K562 (cell line): ENCODE results near the gene ESRRG. TPM values are rescaled to one million over a fixed set of nuclear protein-coding genes. Genes with fewer than 3 reads are reported as not detected.

ENCODE experiments used
- ATAC-seq: fragments of 200-7000 bp; cut with Tn5 transposase; 3 replicates; pipeline ENCODE4 v1.9.1; 2020; ENCODE audit warnings: moderate library complexity
- BruUV-seq: library from RNA; stranded (reverse); fragments of 400-500 nt; replicated peaks from 2 replicates; lab custom pipeline; 2021; lab: Mats Ljungman, UMichigan
- CTCF ChIA-PET: fragments of 300-600 bp; formaldehyde crosslinking; extraction: SDS; loops from one replicate; lab custom pipeline; 2021; ENCODE audit warnings: low intra/inter-chr PET ratio; lab: Yijun Ruan, JAX
- POLR2A ChIA-PET: fragments of 300-600, 350-650 bp; sonication (Branson Sonifier 250); formaldehyde crosslinking; extraction: SDS; loops from one replicate; lab custom pipeline; 2021; ENCODE audit warnings: antibody characterized with exemption, inconsistent platforms; lab: Yijun Ruan, JAX
- DNase-seq, 4 experiments: peaks; one replicate each; pipeline versions ENCODE4 v3.0.0 to v3.0.0-alpha.2; 2011 to 2018; ENCODE audit warnings: low spot score in 3 of 4, mixed read lengths in 3 of 4; ENCODE audit errors: extremely low read depth in 1 of 4
- FAIRE-seq: peaks from 2 replicates; lab custom pipeline; 2011; peaks lifted over from hg19 to GRCh38; lab: Jason Lieb, UNC
- H2AFZ ChIP-seq: 2 replicates; pipeline ENCODE4 v1.6.0; 2011; ENCODE audit warnings: low read depth, low read length, control low read depth, inconsistent platforms
- H3K27ac ChIP-seq: fragments of 200-600 bp; 3 replicates; pipeline ENCODE4 v1.8.0; 2011; ENCODE audit warnings: low read depth, mild to moderate bottlenecking, control low read depth, inconsistent platforms, low read length, moderate library complexity, mixed read lengths; ENCODE audit errors: extremely low read depth
- H3K27me3 ChIP-seq, 2 experiments: fragments of 300-600 bp in 1 of 2; 2 replicates in 1 of 2; 3 replicates in 1 of 2; pipeline versions ENCODE4 v1.6.0 to v1.8.0; 2011; ENCODE audit warnings: inconsistent platforms in 2 of 2, low read length in 2 of 2, mild to moderate bottlenecking in 1 of 2, mixed read lengths in 1 of 2, moderate library complexity in 1 of 2; ENCODE audit not compliant: control insufficient read depth in 2 of 2, insufficient read depth in 2 of 2
- H3K36me3 ChIP-seq: fragments of 300-600 bp; 3 replicates; pipeline ENCODE4 v1.8.0; 2011; ENCODE audit warnings: mild to moderate bottlenecking, low read length, inconsistent platforms; ENCODE audit not compliant: control insufficient read depth, insufficient read depth
- H3K4me1 ChIP-seq, 2 experiments: fragments of 200-600 bp in 1 of 2; replicated peaks in 1 of 2; 2 replicates in 1 of 2; 3 replicates in 1 of 2; pipeline versions ENCODE4 v1.5.1 to v1.8.0; 2011; ENCODE audit warnings: inconsistent platforms in 2 of 2, low read length in 2 of 2, mild to moderate bottlenecking in 1 of 2, mixed read lengths in 1 of 2, moderate library complexity in 1 of 2; ENCODE audit not compliant: control insufficient read depth in 2 of 2, insufficient read depth in 2 of 2
- H3K4me2 ChIP-seq: 2 replicates; pipeline ENCODE4 v1.6.1; 2011; ENCODE audit warnings: low read length, control low read depth, inconsistent platforms, mixed read lengths; ENCODE audit not compliant: insufficient read depth
- H3K4me3 ChIP-seq: fragments of 200-600 bp; sonication (generic), shearing (Covaris generic); 2 replicates; pipeline ENCODE4 v1.5.1; 2016; ENCODE audit warnings: control low read depth, inconsistent platforms
- H3K79me2 ChIP-seq: fragments of 200-600 bp; 3 replicates; pipeline ENCODE4 v1.8.0; 2011; ENCODE audit warnings: low read length, inconsistent platforms; ENCODE audit not compliant: control insufficient read depth, insufficient read depth
- H3K9ac ChIP-seq, 2 experiments: 2 replicates each; pipeline versions ENCODE4 v1.6.0 to v1.6.1; 2011; ENCODE audit warnings: low read depth in 2 of 2, low read length in 2 of 2, control low read depth in 1 of 2, inconsistent platforms in 1 of 2, mild to moderate bottlenecking in 1 of 2, mixed read lengths in 1 of 2; ENCODE audit not compliant: insufficient read depth in 1 of 2
- H3K9me1 ChIP-seq: one replicate; pipeline ENCODE4 v1.6.0; 2011; ENCODE audit warnings: inconsistent platforms, mild to moderate bottlenecking, low read length, moderate library complexity; ENCODE audit not compliant: control insufficient read depth, insufficient read depth
- H3K9me3 ChIP-seq: replicated peaks from 2 replicates; pipeline ENCODE4 v1.5.1; 2011; ENCODE audit warnings: low read depth, low read length, inconsistent platforms; ENCODE audit not compliant: control insufficient read depth, insufficient read depth
- H4K20me1 ChIP-seq: replicated peaks from 2 replicates; pipeline ENCODE4 v1.6.1; 2011; ENCODE audit warnings: low read length, inconsistent platforms, mixed read lengths; ENCODE audit not compliant: control insufficient read depth, insufficient read depth
- CBFA2T3 ChIP-seq: fragments of 450-650 bp; IDR thresholded peaks from 2 replicates; pipeline ENCODE4 v1.6.1; 2017
- CEBPG ChIP-seq, 3 experiments: fragments of 200-800 bp in 1 of 3; sonication (Bioruptor generic) in 1 of 3; sonication (generic) in 1 of 3; formaldehyde crosslinking in 1 of 3; IDR thresholded peaks in 2 of 3; conservative IDR thresholded peaks in 1 of 3; 2 replicates each; pipeline versions ENCODE4 v1.6.1 to v1.8.0; 2016 to 2022; ENCODE audit warnings: missing compliant biosample characterization in 2 of 3, missing genetic modification characterization in 2 of 3, mild to moderate bottlenecking in 1 of 3, missing genetic modification reagents in 1 of 3
- CREM ChIP-seq: IDR thresholded peaks from 2 replicates; pipeline ENCODE4 v1.6.1; 2014; ENCODE audit warnings: antibody characterized with exemption, low read depth
- EP300 ChIP-seq: IDR thresholded peaks from 2 replicates; pipeline ENCODE4 v1.6.1; 2012; ENCODE audit warnings: low read length, improper control_type of control experiment
- KAT7 ChIP-seq: sonication (generic); formaldehyde crosslinking; IDR thresholded peaks from 2 replicates; pipeline ENCODE4 v1.8.0; 2022; ENCODE audit warnings: missing genetic modification reagents, mild to moderate bottlenecking, borderline replicate concordance
- MAFK ChIP-seq: IDR thresholded peaks from 2 replicates; pipeline ENCODE4 v1.6.1; 2011; ENCODE audit warnings: low read length, improper control_type of control experiment
- NFE2L1 ChIP-seq: fragments of 450-650 bp; IDR thresholded peaks from 2 replicates; pipeline ENCODE4 v1.6.1; 2016; ENCODE audit warnings: missing genetic modification characterization, low read depth, mild to moderate bottlenecking, missing compliant biosample characterization, moderate library complexity, borderline replicate concordance
- SAFB2 ChIP-seq: fragments of 200-400 bp; formaldehyde crosslinking; IDR thresholded peaks from 2 replicates; pipeline ENCODE4 v1.6.1; 2018; ENCODE audit warnings: borderline replicate concordance, low read length, low read depth, moderate library complexity; ENCODE audit not compliant: severe bottlenecking
- ZBTB8A ChIP-seq: fragments of 450-650 bp; IDR thresholded peaks from 2 replicates; pipeline ENCODE4 v1.6.1; 2018; ENCODE audit warnings: mild to moderate bottlenecking, moderate library complexity; ENCODE audit not compliant: partially characterized antibody
- ZNF639 ChIP-seq, 2 experiments: fragments of 200-800 bp in 1 of 2; sonication (Bioruptor generic) in 1 of 2; sonication (generic) in 1 of 2; formaldehyde crosslinking in 1 of 2; IDR thresholded peaks in 1 of 2; conservative IDR thresholded peaks in 1 of 2; 2 replicates each; pipeline versions ENCODE4 v1.5.0 to v1.6.1; 2016 to 2020; ENCODE audit warnings: missing compliant biosample characterization in 1 of 2, missing genetic modification characterization in 1 of 2, missing genetic modification reagents in 1 of 2
- WGBS: fragments of 100-300 bp; shearing (Covaris generic); methylation state at CpG from one replicate; pipeline ENCODE4 v1.1.6; 2016; ENCODE audit warnings: low coverage, mixed read lengths; ENCODE audit not compliant: insufficient coverage; ENCODE audit errors: missing lambda C conversion rate; 5-methylcytosine and 5-hydroxymethylcytosine counted together
- in situ Hi-C: fragments of 300-500 bp; cut with MboI; formaldehyde crosslinking; loops from 4 replicates; pipeline ENCODE4 v1.15.0; 2018; ENCODE audit warnings: inconsistent platforms, mixed read lengths
- intact Hi-C: fragments of 100-400 bp; cut with micrococcal nuclease; formaldehyde crosslinking; loops from 2 replicates; pipeline ENCODE4 v1.14.2; 2022
- polyA plus RNA-seq, 8 experiments: library from polyadenylated mRNA; depleted of rRNA in 4 of 8; stranded (reverse) in 5 of 8; unstranded in 3 of 8; fragments of >200 nt; fragmentation: Nextera tagmentation in 2 of 8; fragmentation: Illumina TruSeq in 1 of 8; extraction: Ambion mirVana in 2 of 8; extraction: Trizol in 1 of 8; gene quantifications; 2 replicates each; pipeline versions ENCODE4 v1.2.1 to v1.2.3, GENCODE V29; 2011 to 2014; ENCODE audit warnings: inconsistent platforms in 1 of 8, missing spikeins in 1 of 8
- total RNA-seq, 7 experiments: library from RNA; depleted of rRNA in 6 of 7; stranded (reverse); fragments of >200 nt in 6 of 7; fragmentation: Illumina TruSeq in 2 of 7; extraction: Trizol in 2 of 7; gene quantifications; 2 replicates each; pipeline versions ENCODE4 v1.2.1 to v1.2.3, GENCODE V29; 2011 to 2021; ENCODE audit warnings: low replicate concordance in 1 of 7
- TF ChIP-seq, protein P1 (sequence below), 2 experiments: fragments of 450-650 bp in 1 of 2; sonication (generic) in 1 of 2; formaldehyde crosslinking in 1 of 2; IDR thresholded peaks in 1 of 2; conservative IDR thresholded peaks in 1 of 2; 2 replicates each; pipeline versions ENCODE4 v1.6.1 to v1.8.1; 2016 to 2023; ENCODE audit warnings: mild to moderate bottlenecking in 2 of 2, moderate library complexity in 2 of 2, inconsistent platforms in 1 of 2, missing genetic modification reagents in 1 of 2

ESRRG gene
- total and polyA plus RNA-seq, 9 of the 15 experiments (the other 6 are each of a cell fraction or from before 2014, with no cell fraction given), result not detected

DNA sequence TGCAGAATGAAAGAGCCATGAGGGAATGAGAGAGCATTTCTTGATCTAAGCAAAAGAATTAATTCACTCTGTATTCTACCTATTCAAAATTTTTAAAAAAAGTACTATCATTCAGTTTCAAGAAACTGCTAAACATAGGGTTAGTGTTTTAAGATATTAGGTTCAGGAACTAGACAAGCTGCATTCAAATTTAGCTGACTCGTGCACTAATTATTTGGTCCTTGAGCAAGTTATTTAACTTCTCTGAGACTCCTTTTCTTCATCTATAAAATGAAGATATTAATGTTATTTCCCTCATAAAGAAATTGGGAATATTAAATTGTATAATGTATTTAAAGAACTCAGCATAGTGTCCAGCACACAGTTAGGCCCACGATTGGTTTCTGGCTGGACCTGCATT lies 225.0 kb downstream of the ESRRG start (continued):
- TF ChIP-seq ZNF639 (CRISPR knock-in tag; conservative IDR thresholded peaks at IDR 0.05 in 1 of 2, IDR thresholded peaks at IDR 0.05 in 1 of 2), result no peak

GRCh38 chr1:216485042-216485441 lies 238.2 kb downstream of the ESRRG start:
- ChIA-PET POLR2A (no interaction called here), CTCF (no interaction called here)
- H3K36me3 ChIP-seq, result no peaks in the 10 kb centered on the region
- in situ Hi-C loops, result no loop called here
- H3K9me1 ChIP-seq, result no peaks in the 10 kb centered on the region
- intact Hi-C loops, result no loop called here
- no peak overlapping the region for H3K9ac ChIP-seq
- H3K27ac ChIP-seq, result no peak overlapping the region
- H3K4me1 ChIP-seq, result no peaks in the 10 kb centered on the region
- H2AFZ ChIP-seq, result no peak overlapping the region
- no peak overlapping the region for H3K4me3 ChIP-seq
- H3K79me2 ChIP-seq, result no peaks in the 10 kb centered on the region
- no peaks in the 10 kb centered on the region for H3K9me3 ChIP-seq
- FAIRE-seq, result no peak
- no peak overlapping the region for H3K4me2 ChIP-seq
- no peaks in the 10 kb centered on the region for H3K27me3 ChIP-seq
- TF ChIP-seq SAFB2, result no peak
- no peak for TF ChIP-seq MAFK
- TF ChIP-seq CREM, result no peak
- no peak for TF ChIP-seq CBFA2T3
- TF ChIP-seq ZBTB8A, result no peak
- TF ChIP-seq, protein P1, sequence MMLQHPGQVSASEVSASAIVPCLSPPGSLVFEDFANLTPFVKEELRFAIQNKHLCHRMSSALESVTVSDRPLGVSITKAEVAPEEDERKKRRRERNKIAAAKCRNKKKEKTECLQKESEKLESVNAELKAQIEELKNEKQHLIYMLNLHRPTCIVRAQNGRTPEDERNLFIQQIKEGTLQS (IDR thresholded peaks at IDR 0.05), result peak; percentile 34; the same call in 1 of the 2 replicates
- TF ChIP-seq, protein P1 (CRISPR knock-in tag; conservative IDR thresholded peaks at IDR 0.05), result no peak
- no peak for TF ChIP-seq NFE2L1 (tag)
- no peak for TF ChIP-seq EP300
- TF ChIP-seq CEBPG (CRISPR knock-in tag; IDR thresholded peaks at IDR 0.05), result no peak
- TF ChIP-seq CEBPG (tag; conservative IDR thresholded peaks at IDR 0.05 in 1 of 2, IDR thresholded peaks at IDR 0.05 in 1 of 2), result peak in 1 of 2 experiments; percentile 69; a peak in 2 of 4 replicates
- TF ChIP-seq KAT7 (CRISPR knock-in tag), result no peak
- no peak for ATAC-seq
- WGBS, result 0% methylated on average over 1 of the region's 1 CpG
- H4K20me1 ChIP-seq, result no peaks in the 10 kb centered on the region
- no TSS peak for BruUV-seq
- DNase-seq, result no peak
